ENCODE results near the gene CNOT6.
A peak's percentile ranks its signal among the peaks of the same experiment; 100 is the strongest.

Gene CNOT6

GRCh38 chr5:180596668-180597231 is 102.6 kb downstream of the CNOT6 start:
- Mint-ChIP-seq H3K27me3 (peaks cover 26 to 41% of the 10 kb centered on the region in 2 donors), H3K36me3 (ENCODE audit: insufficient read depth) (no peaks in the 10 kb centered on the region)
- ATAC-seq (replicated peaks): no peak

DNA sequence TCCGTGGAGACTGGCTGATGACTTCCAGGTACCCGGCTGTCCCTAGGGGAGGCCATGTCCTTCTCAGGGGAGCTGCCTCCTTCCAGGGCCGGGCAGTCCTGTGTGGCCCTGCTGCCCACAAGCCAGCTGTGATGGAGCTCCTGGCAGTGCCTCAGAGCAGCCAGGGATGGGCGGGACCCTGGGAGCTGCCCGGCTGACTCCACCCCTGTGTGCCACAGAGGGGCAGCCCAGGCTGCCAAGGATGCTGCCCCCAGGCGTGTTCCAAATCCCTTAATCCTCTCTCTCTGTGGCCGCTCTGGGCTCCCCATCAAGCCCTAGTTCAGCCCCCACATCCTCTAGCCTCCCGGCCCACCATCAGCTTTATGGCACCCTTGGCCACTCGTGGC is 104.1 kb downstream of the CNOT6 start:
- Mint-ChIP-seq H3K27ac (no peak overlapping the region), H3K36me3 (ENCODE audit: insufficient read depth) (no peaks in the 10 kb centered on the region), H3K9me3 (no peaks in the 10 kb centered on the region), H3K4me1 (ENCODE audit: low read depth in 2 of 2) (no peaks in the 10 kb centered on the region), H3K4me3 (no peak overlapping the region), H3K27me3 (peaks cover 13 to 25% of the 10 kb centered on the region in 2 donors)
- ATAC-seq (replicated peaks): no peak
- no peak for DNase-seq

More at GRCh38 chr5:180596668-180597231, 102.6 kb downstream of the CNOT6 start:
- Mint-ChIP-seq H3K27ac (no peak overlapping the region), H3K4me3 (no peak overlapping the region), H3K4me1 (ENCODE audit: low read depth in 2 of 2) (peaks cover 0 to 3% of the 10 kb centered on the region in 2 donors), H3K9me3 (no peaks in the 10 kb centered on the region)
- DNase-seq: no peak

DNA sequence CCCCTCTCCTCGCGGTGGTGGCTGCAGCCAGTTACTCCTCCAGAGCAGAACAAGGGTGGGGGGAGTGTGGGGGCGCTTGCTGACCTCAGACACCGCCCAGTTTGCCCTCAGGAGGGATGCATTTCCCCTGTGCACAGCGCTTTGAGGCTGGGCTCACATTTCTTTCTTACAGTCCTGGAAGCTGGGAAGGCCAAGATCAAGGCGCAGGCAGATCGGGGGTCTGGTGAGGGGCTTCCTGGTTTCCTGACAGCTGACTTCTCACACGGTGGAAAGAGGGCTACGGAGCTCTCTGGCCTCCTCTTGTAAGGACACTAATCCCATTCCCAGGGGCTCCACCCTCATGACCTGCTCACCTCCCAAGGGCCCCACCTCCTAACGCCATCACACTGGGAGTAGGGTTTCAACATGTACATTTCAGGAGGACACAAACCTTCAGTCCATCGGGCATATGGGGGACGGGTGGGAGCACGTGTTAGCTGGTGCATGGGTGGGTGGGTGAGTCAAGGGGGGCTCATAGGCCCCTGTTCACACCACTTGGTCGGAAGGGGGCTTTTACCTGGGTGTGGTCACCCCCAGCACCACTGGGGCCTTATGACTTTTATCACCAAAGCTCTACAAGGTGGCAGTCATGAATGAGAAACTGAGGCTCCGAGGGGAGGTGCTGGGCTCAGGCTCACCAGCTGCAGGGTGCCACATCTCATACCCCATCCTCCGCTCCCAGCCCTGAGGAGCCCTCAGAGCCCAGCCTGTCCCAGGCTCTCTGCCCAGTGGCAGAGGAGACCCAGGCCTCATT is 104.8 kb downstream of the CNOT6 start:
- Mint-ChIP-seq H3K4me1 (ENCODE audit: low read depth in 2 of 2) (no peaks in the 10 kb centered on the region), H3K27me3 (peaks cover 7 to 19% of the 10 kb centered on the region in 2 donors), H3K27ac (no peak overlapping the region), H3K4me3 (no peak overlapping the region), H3K36me3 (ENCODE audit: insufficient read depth) (no peaks in the 10 kb centered on the region), H3K9me3 (no peaks in the 10 kb centered on the region)
- no peak for DNase-seq
- no peak for ATAC-seq (replicated peaks)

DNA sequence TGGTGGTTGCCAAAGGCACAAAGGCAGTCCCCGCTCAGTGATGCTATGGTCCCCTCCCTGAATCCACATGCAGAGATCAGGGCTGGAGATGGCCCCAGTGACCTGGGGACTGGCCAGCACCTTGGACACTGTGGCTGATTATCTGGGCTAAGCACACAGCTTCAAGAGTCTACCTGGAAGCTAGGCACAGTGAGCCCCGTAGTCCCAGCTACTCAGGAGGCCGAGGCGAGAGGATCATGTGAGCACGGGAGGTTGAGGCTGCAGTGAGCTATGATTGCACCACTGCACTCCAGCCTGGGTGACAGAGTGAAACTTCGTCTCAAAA is 105.4 kb downstream of the CNOT6 start:
- H3K4me1 Mint-ChIP-seq (ENCODE audit: low read depth in 2 of 2): no peaks in the 10 kb centered on the region
- DNase-seq (no peak), ATAC-seq (replicated peaks) (no peak)
- H3K27ac Mint-ChIP-seq: no peak overlapping the region
- no peaks in the 10 kb centered on the region for H3K9me3 Mint-ChIP-seq
- H3K27me3 Mint-ChIP-seq: peaks cover 7 to 19% of the 10 kb centered on the region in 2 donors
- H3K36me3 Mint-ChIP-seq (ENCODE audit: insufficient read depth): no peaks in the 10 kb centered on the region
- no peak overlapping the region for H3K4me3 Mint-ChIP-seq

DNA sequence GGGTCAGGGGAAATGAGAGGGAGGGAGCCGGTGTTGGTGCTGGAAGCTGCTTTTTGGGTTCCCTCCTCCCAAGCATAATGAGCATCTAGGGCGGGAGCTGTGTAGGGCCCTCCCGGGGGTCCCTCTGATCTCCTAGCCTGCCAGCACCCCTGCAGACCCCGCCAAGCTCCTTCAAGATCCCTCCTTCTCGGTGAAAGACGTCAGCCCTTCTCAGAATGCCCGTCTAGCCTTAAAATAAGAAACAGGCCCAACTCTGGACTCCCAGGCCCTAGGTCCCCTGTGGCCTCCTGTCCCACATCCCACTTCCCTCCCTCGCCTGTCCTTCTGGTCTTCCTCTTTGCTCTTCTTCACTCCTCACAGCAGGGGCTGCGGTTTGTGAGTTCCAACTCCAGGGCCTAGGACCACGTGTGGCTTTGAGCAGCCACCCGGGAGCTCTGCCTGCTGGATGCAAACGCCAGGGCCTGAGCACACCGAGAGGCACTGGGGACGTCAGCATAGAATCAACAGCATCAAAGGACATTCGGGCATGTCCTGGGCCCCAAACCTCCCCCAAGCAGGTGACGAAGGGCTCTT is 105.9 kb downstream of the CNOT6 start:
- DNase-seq: no peak
- H3K27ac Mint-ChIP-seq: no peak overlapping the region
- peaks cover 7 to 19% of the 10 kb centered on the region in 2 donors for H3K27me3 Mint-ChIP-seq
- no peaks in the 10 kb centered on the region for H3K9me3 Mint-ChIP-seq
- no peaks in the 10 kb centered on the region for H3K4me1 Mint-ChIP-seq (ENCODE audit: low read depth in 2 of 2)
- no peaks in the 10 kb centered on the region for H3K36me3 Mint-ChIP-seq (ENCODE audit: insufficient read depth)
- ATAC-seq (replicated peaks): no peak
- no peak overlapping the region for H3K4me3 Mint-ChIP-seq

DNA sequence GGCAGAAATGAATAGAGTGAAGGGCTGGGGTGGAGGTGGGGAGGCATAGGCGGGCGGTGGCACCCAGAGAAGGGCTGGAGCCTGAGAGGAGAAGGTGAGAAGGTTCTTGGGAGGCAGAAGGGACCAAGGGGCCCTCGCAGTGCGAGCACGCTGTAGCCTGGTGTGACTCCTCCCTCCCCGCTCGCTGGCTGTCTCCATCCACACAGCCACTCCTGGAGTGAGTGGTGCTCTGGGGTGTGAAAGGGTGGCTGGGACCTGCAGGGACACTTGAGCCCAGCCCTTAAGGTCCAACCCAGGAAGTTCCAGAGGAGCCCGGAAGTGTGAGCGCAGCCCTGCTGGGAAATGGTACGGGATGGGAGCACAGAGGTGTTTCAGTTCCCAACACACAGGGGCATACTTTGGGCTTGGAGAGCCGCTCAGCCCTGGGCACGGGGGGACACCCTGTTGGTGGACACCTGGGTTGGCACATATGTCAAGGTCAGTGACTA is 106.4 kb downstream of the CNOT6 start:
- DNase-seq: no peak
- no peak for ATAC-seq (replicated peaks)
- Mint-ChIP-seq H3K36me3 (ENCODE audit: insufficient read depth) (no peaks in the 10 kb centered on the region), H3K27ac (no peak overlapping the region), H3K4me3 (no peak overlapping the region), H3K9me3 (no peaks in the 10 kb centered on the region), H3K4me1 (ENCODE audit: low read depth in 2 of 2) (peaks cover 0 to 1% of the 10 kb centered on the region in 2 donors), H3K27me3 (peaks cover 7 to 19% of the 10 kb centered on the region in 2 donors)

DNA sequence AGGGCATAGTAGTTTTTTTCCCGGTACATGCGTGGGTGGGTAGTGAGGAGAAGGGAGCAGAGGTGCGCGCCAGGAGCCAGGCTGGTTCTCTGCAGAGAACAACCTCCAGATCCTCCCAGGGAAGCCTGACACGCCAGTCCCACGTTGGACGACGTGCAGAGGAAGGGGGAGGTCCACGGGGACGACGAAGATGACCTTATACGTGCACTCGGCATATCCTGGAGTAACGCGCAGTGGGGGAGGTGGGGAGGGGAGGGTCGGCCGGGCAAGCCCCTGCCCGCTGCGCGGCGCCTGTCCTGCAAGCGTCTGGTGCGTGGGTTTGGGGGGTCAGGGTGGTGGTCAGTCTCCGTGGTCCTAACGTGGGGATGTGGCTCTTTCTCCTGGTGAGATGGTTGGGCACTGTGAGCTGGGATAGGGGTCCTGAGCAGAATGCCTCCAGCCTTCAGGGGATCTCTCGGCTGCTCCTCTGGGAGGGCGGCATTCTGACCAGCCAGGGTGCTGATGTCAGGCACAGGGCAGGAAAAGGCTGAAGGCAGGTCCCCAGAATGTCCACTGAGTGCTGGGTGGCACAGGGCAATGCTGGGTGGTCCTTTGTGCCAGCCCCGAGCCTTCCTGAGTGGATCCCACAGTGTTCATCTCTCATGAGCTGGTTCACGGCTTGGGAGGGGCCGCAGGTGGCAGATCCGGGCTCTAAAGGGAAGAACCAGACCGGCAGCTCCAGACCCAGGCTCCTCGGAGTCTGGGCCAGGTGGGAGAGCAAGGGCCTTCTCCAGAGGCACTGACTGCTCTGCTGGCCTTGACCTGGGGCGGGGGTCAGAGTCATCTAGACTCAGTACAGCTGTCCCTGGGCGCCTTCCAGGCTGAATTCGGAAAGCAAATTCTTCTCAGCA is 107.7 kb downstream of the CNOT6 start:
- H3K27me3 Mint-ChIP-seq: peaks cover 7 to 19% of the 10 kb centered on the region in 2 donors
- peak overlapping the region in 1 of 2 donors; percentile 47 for H3K27ac Mint-ChIP-seq
- no peak overlapping the region for H3K4me3 Mint-ChIP-seq
- H3K36me3 Mint-ChIP-seq (ENCODE audit: insufficient read depth): no peaks in the 10 kb centered on the region
- peaks cover 4 to 7% of the 10 kb centered on the region in 2 donors for H3K4me1 Mint-ChIP-seq (ENCODE audit: low read depth in 2 of 2)
- DNase-seq: no peak
- H3K9me3 Mint-ChIP-seq: no peaks in the 10 kb centered on the region
- ATAC-seq (replicated peaks): no peak

GRCh38 chr5:180602481-180603075 is 108.4 kb downstream of the CNOT6 start:
- ATAC-seq (replicated peaks) (no peak), DNase-seq (no peak)
- Mint-ChIP-seq H3K36me3 (ENCODE audit: insufficient read depth) (no peaks in the 10 kb centered on the region), H3K4me3 (no peak overlapping the region), H3K27me3 (peaks cover 7 to 19% of the 10 kb centered on the region in 2 donors), H3K9me3 (no peaks in the 10 kb centered on the region), H3K27ac (no peak overlapping the region), H3K4me1 (ENCODE audit: low read depth in 2 of 2) (peaks cover 4 to 7% of the 10 kb centered on the region in 2 donors)

GRCh38 chr5:180603076-180603594 is 109.0 kb downstream of the CNOT6 start:
- Mint-ChIP-seq H3K4me3 (no peak overlapping the region), H3K27ac (no peak overlapping the region), H3K36me3 (ENCODE audit: insufficient read depth) (no peaks in the 10 kb centered on the region), H3K4me1 (ENCODE audit: low read depth in 2 of 2) (peaks cover 4 to 11% of the 10 kb centered on the region in 2 donors), H3K27me3 (peaks cover 7 to 19% of the 10 kb centered on the region in 2 donors), H3K9me3 (no peaks in the 10 kb centered on the region)
- DNase-seq (no peak), ATAC-seq (replicated peaks) (no peak)

- H3K27me3 Mint-ChIP-seq: peaks cover under 1 to 10% of the 10 kb centered on the region in 2 donors
- no peak for ATAC-seq (replicated peaks)
Observed at GRCh38 chr5:180604271-180604670, 110.1 kb downstream of the CNOT6 start.

DNA sequence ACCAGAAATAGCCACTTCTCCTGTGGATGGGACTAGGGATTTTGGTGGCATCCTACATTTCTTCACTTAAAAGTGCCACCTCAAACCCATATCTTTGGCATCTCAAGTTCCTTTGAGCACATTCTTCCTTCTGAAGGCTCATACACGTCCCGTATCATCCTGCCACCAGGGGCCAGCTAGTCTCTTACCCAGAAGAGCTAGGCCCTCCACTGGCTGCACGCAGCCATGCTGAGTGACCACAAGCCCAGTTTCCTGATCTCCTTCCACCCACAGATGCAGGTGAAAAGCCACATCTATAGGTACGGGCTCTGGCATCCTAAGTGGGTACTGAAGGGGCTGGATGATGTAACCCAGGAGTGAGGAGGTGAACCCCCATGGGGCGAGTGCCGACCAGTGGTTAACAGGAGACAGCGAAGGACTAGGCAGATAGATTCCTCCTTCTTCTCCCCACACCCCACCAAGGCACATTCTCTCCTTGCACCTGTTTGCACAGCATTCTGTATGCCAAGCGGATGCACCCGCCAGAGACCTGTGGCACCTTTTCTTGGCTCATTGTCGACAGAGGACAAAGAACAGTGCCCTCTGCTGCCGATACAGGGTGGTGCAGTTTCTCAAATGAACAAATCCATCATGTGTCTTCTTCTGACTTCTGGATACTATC is 111.5 kb downstream of the CNOT6 start:
- Mint-ChIP-seq H3K27me3 (no peaks in the 10 kb centered on the region), H3K36me3 (ENCODE audit: insufficient read depth) (no peaks in the 10 kb centered on the region), H3K4me3 (no peak overlapping the region), H3K27ac (no peak overlapping the region), H3K4me1 (ENCODE audit: low read depth in 2 of 2) (peaks cover 4 to 13% of the 10 kb centered on the region in 2 donors), H3K9me3 (no peaks in the 10 kb centered on the region)
- DNase-seq (peak; percentile 50 to 57 (median 56)), ATAC-seq (replicated peaks) (peak; percentile 80)

More at GRCh38 chr5:180604271-180604670, 110.1 kb downstream of the CNOT6 start:
- H3K27ac Mint-ChIP-seq: no peak overlapping the region
- H3K4me1 Mint-ChIP-seq (ENCODE audit: low read depth in 2 of 2): peaks cover 4 to 13% of the 10 kb centered on the region in 2 donors
- no peaks in the 10 kb centered on the region for H3K36me3 Mint-ChIP-seq (ENCODE audit: insufficient read depth)
- H3K4me3 Mint-ChIP-seq: no peak overlapping the region
- H3K9me3 Mint-ChIP-seq: no peaks in the 10 kb centered on the region
- no peak for DNase-seq

GRCh38 chr5:180606215-180606785 is 112.1 kb downstream of the CNOT6 start:
- no peak overlapping the region for H3K27ac Mint-ChIP-seq

More at GRCh38 chr5:180606215-180606785, 112.1 kb downstream of the CNOT6 start:
- DNase-seq (no peak), ATAC-seq (replicated peaks) (no peak)
- Mint-ChIP-seq H3K36me3 (ENCODE audit: insufficient read depth) (peaks cover 3% of the 10 kb centered on the region), H3K4me3 (no peak overlapping the region), H3K27me3 (no peaks in the 10 kb centered on the region), H3K9me3 (no peaks in the 10 kb centered on the region), H3K4me1 (ENCODE audit: low read depth in 2 of 2) (peaks cover 4 to 13% of the 10 kb centered on the region in 2 donors)
